ENCODE results near the gene SHISAL1. TPM values are rescaled to one million over a fixed set of nuclear protein-coding genes. Genes with fewer than 3 reads are reported as not detected.

The SHISAL1 gene
- total and polyA plus RNA-seq, 2 donors (not counting 3 experiments of a cell fraction or from before 2014, with no cell fraction given): 0.01 to 0.07 TPM

DNA sequence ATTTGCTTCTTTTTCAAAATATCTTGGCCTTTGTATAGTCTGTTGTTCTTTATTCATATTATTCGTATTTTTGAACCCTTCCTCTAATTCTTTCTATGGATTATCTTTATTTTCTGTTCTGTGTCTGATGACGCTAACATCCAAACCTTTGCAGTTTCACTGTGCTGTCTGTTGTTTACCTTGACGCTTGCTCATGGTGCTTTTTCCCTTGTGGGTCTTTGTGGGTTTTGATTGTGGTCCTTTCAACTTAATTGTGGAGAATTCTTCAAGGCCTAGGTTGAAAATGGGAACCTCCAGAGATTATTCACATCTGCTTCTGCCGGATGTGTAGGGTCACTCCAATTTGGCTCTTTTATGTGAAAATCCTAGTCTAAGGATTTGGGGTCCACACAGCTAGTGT, 97.5 kb downstream of the SHISAL1 start:
- intact Hi-C loops (cut with micrococcal nuclease) (no loop called here), dilution Hi-C loops (cut with MboI; ENCODE audit: extremely low pct_ligation_motif_present, low sequenced_read_pairs) (no loop called here)
- Histone ChIP-seq H3K9ac (replicated peaks; ENCODE audit: extremely low read depth, insufficient read depth, low read length) (no peak overlapping the region), H2AFZ (ENCODE audit: low read depth, low read length) (no peak overlapping the region), H3K27ac (ENCODE audit: insufficient read depth, low read depth, low read length) (no peak overlapping the region), H4K20me1 (replicated peaks; ENCODE audit: control insufficient read depth, extremely low read depth, insufficient read depth, low read length) (no peaks in the 10 kb centered on the region), H3K79me2 (ENCODE audit: control insufficient read depth, insufficient read depth, low read length) (no peaks in the 10 kb centered on the region), H3K9me3 (replicated peaks; ENCODE audit: control insufficient read depth, insufficient read depth, low read length) (no peaks in the 10 kb centered on the region), H3K4me3 (replicated peaks in 1 of 3; ENCODE audit: insufficient read depth in 1 of 3, low read depth in 1 of 3, low read length in 3 of 3) (no peak overlapping the region), H3K36me3 (ENCODE audit: control insufficient read depth in 2 of 2, extremely low read depth in 1 of 2, insufficient read depth in 2 of 2, low read length in 2 of 2) (no peaks in the 10 kb centered on the region), H3K9me1 (replicated peaks; ENCODE audit: control insufficient read depth, extremely low read depth, insufficient read depth, low read length) (no peaks in the 10 kb centered on the region), H3K4me2 (ENCODE audit: insufficient read depth, low read length) (no peak overlapping the region), H3K27me3 (ENCODE audit: control insufficient read depth in 2 of 2, insufficient read depth in 2 of 2, low read length in 2 of 2) (no peaks in the 10 kb centered on the region), H3K4me1 (ENCODE audit: control insufficient read depth, extremely low read depth, insufficient read depth, low read length) (no peaks in the 10 kb centered on the region)
- TF ChIP-seq EZH2 (IDR thresholded peaks at IDR 0.05; ENCODE audit: borderline replicate concordance, low read depth, low read length, severe bottlenecking) (no peak), JUN (IDR thresholded peaks at IDR 0.05; ENCODE audit: borderline replicate concordance, insufficient read depth, insufficient read length, low read depth) (no peak), MYC (IDR thresholded peaks at IDR 0.05; ENCODE audit: low read depth, low read length) (no peak), GATA2 (IDR thresholded peaks at IDR 0.05; ENCODE audit: insufficient read depth, insufficient read length, low read depth, low read length) (no peak), POLR2AphosphoS5 (IDR thresholded peaks at IDR 0.05; ENCODE audit: insufficient read depth, low read depth, low read length) (no peak), POLR2A (IDR thresholded peaks at IDR 0.05; ENCODE audit: low read depth, low read length) (no peak), FOS (IDR thresholded peaks at IDR 0.05; ENCODE audit: borderline replicate concordance, insufficient read depth, low read length) (no peak)
- TF ChIP-seq, protein P1, sequence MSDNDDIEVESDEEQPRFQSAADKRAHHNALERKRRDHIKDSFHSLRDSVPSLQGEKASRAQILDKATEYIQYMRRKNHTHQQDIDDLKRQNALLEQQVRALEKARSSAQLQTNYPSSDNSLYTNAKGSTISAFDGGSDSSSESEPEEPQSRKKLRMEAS (IDR thresholded peaks at IDR 0.05; ENCODE audit: insufficient read depth, insufficient read length): no peak
- TF ChIP-seq, protein P2, sequence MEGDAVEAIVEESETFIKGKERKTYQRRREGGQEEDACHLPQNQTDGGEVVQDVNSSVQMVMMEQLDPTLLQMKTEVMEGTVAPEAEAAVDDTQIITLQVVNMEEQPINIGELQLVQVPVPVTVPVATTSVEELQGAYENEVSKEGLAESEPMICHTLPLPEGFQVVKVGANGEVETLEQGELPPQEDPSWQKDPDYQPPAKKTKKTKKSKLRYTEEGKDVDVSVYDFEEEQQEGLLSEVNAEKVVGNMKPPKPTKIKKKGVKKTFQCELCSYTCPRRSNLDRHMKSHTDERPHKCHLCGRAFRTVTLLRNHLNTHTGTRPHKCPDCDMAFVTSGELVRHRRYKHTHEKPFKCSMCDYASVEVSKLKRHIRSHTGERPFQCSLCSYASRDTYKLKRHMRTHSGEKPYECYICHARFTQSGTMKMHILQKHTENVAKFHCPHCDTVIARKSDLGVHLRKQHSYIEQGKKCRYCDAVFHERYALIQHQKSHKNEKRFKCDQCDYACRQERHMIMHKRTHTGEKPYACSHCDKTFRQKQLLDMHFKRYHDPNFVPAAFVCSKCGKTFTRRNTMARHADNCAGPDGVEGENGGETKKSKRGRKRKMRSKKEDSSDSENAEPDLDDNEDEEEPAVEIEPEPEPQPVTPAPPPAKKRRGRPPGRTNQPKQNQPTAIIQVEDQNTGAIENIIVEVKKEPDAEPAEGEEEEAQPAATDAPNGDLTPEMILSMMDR (IDR thresholded peaks at IDR 0.05; ENCODE audit: extremely low read depth in 1 of 2, insufficient read depth in 1 of 2, low read depth in 1 of 2, low read length in 2 of 2): no peak
- no peak for DNase-seq (ENCODE audit: low read depth, low spot score)
- FAIRE-seq: no peak
- CTCF ChIA-PET: no interaction called here
- no TSS peak for BruUV-seq (replicated peaks)
- POLR2A ChIA-PET: no interaction called here
